HCT116 (cell line): ENCODE data around the gene LTO1. TPM values are rescaled to one million over a fixed set of nuclear protein-coding genes. Genes with fewer than 3 reads are reported as not detected.

Experiments used
- ATAC-seq: fragments of 200-7000 bp; cut with Tn5 transposase; 2 replicates; pipeline ENCODE4 v1.9.1; 2020; ENCODE audit warnings: mild to moderate bottlenecking, moderate library complexity
- BruUV-seq: library from RNA; stranded (reverse); fragments of 400-500 nt; replicated peaks from 2 replicates; lab custom pipeline; 2021; lab: Mats Ljungman, UMichigan
- CTCF ChIA-PET: fragments of 300-600 bp; sonication (Branson Sonifier 250); formaldehyde crosslinking; loops from one replicate; lab custom pipeline; 2021; ENCODE audit warnings: antibody characterized with exemption; lab: Charles Lee
- POLR2A ChIA-PET: fragments of 300-600, 350-600 bp; sonication (Branson Sonifier 250); formaldehyde crosslinking; loops from one replicate; lab custom pipeline; 2021; ENCODE audit warnings: antibody characterized with exemption; lab: Charles Lee
- RAD21 ChIA-PET, 2 experiments: fragments of 300-600 bp; sonication (Branson Sonifier 250); formaldehyde crosslinking; loops; one replicate each; lab custom pipeline; 2023; ENCODE audit warnings: low total read pairs in 2 of 2; ENCODE audit not compliant: uncharacterized antibody in 2 of 2, unreplicated experiment in 2 of 2, low non-redundant PET in 1 of 2; lab: Charles Lee
- DNase-seq: peaks from one replicate; pipeline ENCODE4 v3.0.0-alpha.2; 2010; ENCODE audit warnings: low read depth, low spot score
- H2AFZ ChIP-seq: fragments of 200-600 bp; shearing (Covaris generic), sonication (generic); 2 replicates; pipeline ENCODE4 v1.6.1; 2017; ENCODE audit warnings: low read depth, mixed run types, mixed read lengths, antibody characterized with exemption, low read length; ENCODE audit not compliant: poor library complexity, severe bottlenecking
- H3K27ac ChIP-seq: 2 replicates; pipeline ENCODE4 v1.5.1; 2012; ENCODE audit warnings: low read depth, low read length
- H3K27me3 ChIP-seq: fragments of 200-600 bp; sonication (generic); 2 replicates; pipeline ENCODE4 v1.6.1; 2016; ENCODE audit warnings: mixed run types, low read length, mixed read lengths; ENCODE audit not compliant: insufficient read depth
- H3K36me3 ChIP-seq, 2 experiments: fragments of 200-500 bp in 1 of 2; fragments of 200-600 bp in 1 of 2; sonication (Bioruptor generic) in 1 of 2; sonication (generic) in 1 of 2; 2 replicates each; pipeline versions ENCODE4 v1.5.1 to v1.6.1; 2014 to 2016; ENCODE audit warnings: low read length in 2 of 2, inconsistent platforms in 1 of 2, mixed read lengths in 1 of 2, mixed run types in 1 of 2; ENCODE audit not compliant: insufficient read depth in 2 of 2, control insufficient read depth in 1 of 2
- H3K4me1 ChIP-seq, 2 experiments: fragments of 200-600 bp in 1 of 2; sonication (generic) in 1 of 2; 2 replicates each; pipeline versions ENCODE4 v1.5.1 to v1.6.1; 2012 to 2017; ENCODE audit warnings: low read length in 2 of 2, inconsistent platforms in 1 of 2, mild to moderate bottlenecking in 1 of 2, mixed read lengths in 1 of 2, mixed run types in 1 of 2, moderate library complexity in 1 of 2; ENCODE audit not compliant: insufficient read depth in 2 of 2, control insufficient read depth in 1 of 2
- H3K4me2 ChIP-seq: fragments of 200-600 bp; sonication (generic); 2 replicates; pipeline ENCODE4 v1.6.1; 2017; ENCODE audit warnings: mixed run types, low read length, mixed read lengths
- H3K4me3 ChIP-seq, 2 experiments: fragments of 200-600 bp in 1 of 2; sonication (generic) in 1 of 2; replicated peaks in 1 of 2; 2 replicates each; pipeline ENCODE4 v1.5.1; 2011 to 2016; ENCODE audit warnings: low read length in 2 of 2, control low read depth in 1 of 2, low read depth in 1 of 2, mild to moderate bottlenecking in 1 of 2, mixed read lengths in 1 of 2, mixed run types in 1 of 2
- H3K79me2 ChIP-seq: fragments of 200-600 bp; sonication (generic); 2 replicates; pipeline ENCODE4 v1.6.1; 2017; ENCODE audit warnings: mild to moderate bottlenecking, mixed run types, low read length, moderate library complexity, mixed read lengths; ENCODE audit not compliant: insufficient read depth
- H3K9ac ChIP-seq: fragments of 200-600 bp; sonication (generic); 2 replicates; pipeline ENCODE4 v1.6.1; 2016; ENCODE audit warnings: low read length, mixed read lengths
- H3K9me2 ChIP-seq: fragments of 200-600 bp; sonication (generic), shearing (Covaris generic); 2 replicates; pipeline ENCODE4 v1.6.1; 2017; ENCODE audit warnings: mixed run types, mild to moderate bottlenecking, moderate library complexity; ENCODE audit not compliant: insufficient read depth
- H3K9me3 ChIP-seq, 2 experiments: fragments of 200-500 bp in 1 of 2; fragments of 200-600 bp in 1 of 2; sonication (Bioruptor generic) in 1 of 2; sonication (generic) in 1 of 2; 2 replicates each; pipeline ENCODE4 v1.6.1; 2014 to 2017; ENCODE audit warnings: low read length in 2 of 2, mixed read lengths in 2 of 2, inconsistent platforms in 1 of 2, low read depth in 1 of 2, mild to moderate bottlenecking in 1 of 2, mixed run types in 1 of 2, moderate library complexity in 1 of 2; ENCODE audit not compliant: control insufficient read depth in 1 of 2, insufficient read depth in 1 of 2
- H4K20me1 ChIP-seq: fragments of 200-600 bp; sonication (generic), shearing (Covaris generic); 2 replicates; pipeline ENCODE4 v1.6.1; 2017; ENCODE audit warnings: mixed run types, mild to moderate bottlenecking, moderate library complexity; ENCODE audit not compliant: insufficient read depth
- CBX3 ChIP-seq: IDR thresholded peaks from 2 replicates; pipeline ENCODE4 v1.6.1; 2012; ENCODE audit warnings: low read depth
- CEBPB ChIP-seq: IDR thresholded peaks from 2 replicates; pipeline ENCODE4 v1.6.1; 2012; ENCODE audit warnings: low read depth
- EGR1 ChIP-seq: IDR thresholded peaks from 2 replicates; pipeline ENCODE4 v1.6.1; 2012; ENCODE audit warnings: low read depth
- EZH2 ChIP-seq: fragments of 200-600 bp; sonication (generic); IDR thresholded peaks from 2 replicates; pipeline ENCODE4 v1.6.1; 2017; ENCODE audit warnings: antibody characterized with exemption, mixed run types
- FOSL1 ChIP-seq: IDR thresholded peaks from 2 replicates; pipeline ENCODE4 v1.6.1; 2012; ENCODE audit warnings: low read depth
- JUND ChIP-seq: IDR thresholded peaks from 2 replicates; pipeline ENCODE4 v1.6.1; 2012
- POLR2AphosphoS5 ChIP-seq: IDR thresholded peaks from 2 replicates; pipeline ENCODE4 v1.6.1; 2011; ENCODE audit warnings: mild to moderate bottlenecking, low read depth, low read length, moderate library complexity
- RAD21 ChIP-seq: IDR thresholded peaks from 2 replicates; pipeline ENCODE4 v1.6.1; 2012; ENCODE audit warnings: low read depth, mild to moderate bottlenecking
- SIN3A ChIP-seq: IDR thresholded peaks from 2 replicates; pipeline ENCODE4 v1.6.1; 2012; ENCODE audit warnings: low read depth
- SP1 ChIP-seq: IDR thresholded peaks from 2 replicates; pipeline ENCODE4 v1.6.1; 2012; ENCODE audit warnings: low read depth
- SRF ChIP-seq: IDR thresholded peaks from 2 replicates; pipeline ENCODE4 v1.6.1; 2012; ENCODE audit warnings: low read depth
- TCF7L2 ChIP-seq: IDR thresholded peaks from 2 replicates; pipeline ENCODE4 v1.7.0; 2011; ENCODE audit warnings: borderline replicate concordance, inconsistent platforms; ENCODE audit not compliant: insufficient read depth, insufficient read length; ENCODE audit errors: extremely low read depth
- YY1 ChIP-seq: IDR thresholded peaks from 2 replicates; pipeline ENCODE4 v1.6.1; 2011; ENCODE audit warnings: low read length, low read depth, moderate library complexity, mild to moderate bottlenecking; ENCODE audit not compliant: insufficient replicate concordance; ENCODE audit errors: extremely low read depth
- ZFX ChIP-seq: fragments of 450-650 bp; IDR thresholded peaks from 2 replicates; pipeline ENCODE4 v1.6.1; 2017
- ZNF274 ChIP-seq: fragments of 200-500 bp; sonication (Bioruptor generic); IDR thresholded peaks from 2 replicates; pipeline ENCODE4 v1.6.1; 2014; ENCODE audit warnings: mild to moderate bottlenecking, low read depth, low read length, inconsistent platforms
- intact Hi-C: fragments of 100-400 bp; cut with micrococcal nuclease; formaldehyde crosslinking; loops from 2 replicates; pipeline ENCODE4 v1.10.0; 2022
- total RNA-seq: library from RNA; stranded (reverse); gene quantifications from one replicate; pipeline ENCODE4 v1.2.1, GENCODE V29; 2021; ENCODE audit not compliant: unreplicated experiment
- TF ChIP-seq, protein P1 (sequence below): IDR thresholded peaks from 2 replicates; pipeline ENCODE4 v1.6.1; 2012
- TF ChIP-seq, protein P2 (sequence below): IDR thresholded peaks from 2 replicates; pipeline ENCODE4 v1.6.1; 2012
- TF ChIP-seq, protein P3 (sequence below): IDR thresholded peaks from 2 replicates; pipeline ENCODE4 v1.6.1; 2012; ENCODE audit warnings: low read depth

Gene LTO1
- total RNA-seq, 1 experiment from 2014 or later = 21.3 TPM

DNA sequence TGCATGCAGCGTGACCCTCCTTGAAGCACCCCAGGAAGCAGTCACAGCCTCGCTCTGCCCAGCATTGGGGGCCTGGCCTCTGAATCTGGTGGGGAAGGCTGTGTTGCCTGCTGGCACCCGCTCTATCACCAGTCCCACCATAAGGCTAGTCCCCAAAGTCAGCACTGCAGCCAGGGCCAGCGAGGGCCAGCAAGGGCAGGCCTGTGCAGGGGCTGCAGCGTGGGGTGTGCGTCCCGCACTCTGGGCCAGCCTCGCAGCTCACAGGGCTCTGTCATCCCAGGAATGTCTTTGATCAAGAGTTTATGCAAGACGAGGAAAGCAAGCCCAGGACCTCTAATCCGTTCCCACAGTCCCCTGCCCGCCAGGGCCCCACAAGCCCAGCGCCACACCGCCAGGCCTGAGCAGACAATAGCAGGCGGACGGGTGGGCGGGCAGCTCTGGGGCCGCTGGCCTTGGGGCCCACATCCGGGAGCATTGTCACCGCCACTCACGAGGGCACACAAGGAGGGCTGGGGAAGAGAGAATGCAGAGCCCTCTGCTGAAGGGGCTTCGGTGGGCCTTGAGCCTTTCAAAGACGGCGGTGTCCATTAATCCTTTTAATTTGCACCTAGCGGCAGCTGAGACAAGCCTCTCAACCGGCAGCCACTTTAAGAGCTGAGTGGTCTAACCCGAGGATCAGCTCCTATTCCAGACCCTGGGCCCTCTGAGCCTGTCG lies 17.1 kb downstream of the LTO1 start:
- Histone ChIP-seq H3K27ac (no peak overlapping the region), H3K36me3 (peaks cover 1% of the 10 kb centered on the region in 2 experiments; a peak in 3 of 4 replicates), H3K9me2 (no peaks in the 10 kb centered on the region), H4K20me1 (peaks cover 5% of the 10 kb centered on the region; the same call in 1 of the 2 replicates), H2AFZ (no peak overlapping the region), H3K79me2 (no peaks in the 10 kb centered on the region; the same call in 1 of the 2 replicates), H3K27me3 (no peaks in the 10 kb centered on the region), H3K9me3 (no peaks in the 10 kb centered on the region), H3K4me2 (no peak overlapping the region), H3K9ac (no peak overlapping the region), H3K4me3 (no peak overlapping the region), H3K4me1 (peaks cover 0 to 25% of the 10 kb centered on the region in 2 experiments; a peak in 3 of 4 replicates)
- BruUV-seq = no TSS peak
- TF ChIP-seq, protein P1, sequence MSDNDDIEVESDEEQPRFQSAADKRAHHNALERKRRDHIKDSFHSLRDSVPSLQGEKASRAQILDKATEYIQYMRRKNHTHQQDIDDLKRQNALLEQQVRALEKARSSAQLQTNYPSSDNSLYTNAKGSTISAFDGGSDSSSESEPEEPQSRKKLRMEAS = no peak
- TF ChIP-seq SRF (no peak), TCF7L2 (no peak), EGR1 (no peak), CEBPB (no peak), CBX3 (no peak), YY1 (no peak), RAD21 (no peak), POLR2AphosphoS5 (no peak), SP1 (no peak), EZH2 (no peak), JUND (no peak), SIN3A (no peak), ZNF274 (no peak), ZFX (no peak), FOSL1 (no peak)
- TF ChIP-seq, protein P2, sequence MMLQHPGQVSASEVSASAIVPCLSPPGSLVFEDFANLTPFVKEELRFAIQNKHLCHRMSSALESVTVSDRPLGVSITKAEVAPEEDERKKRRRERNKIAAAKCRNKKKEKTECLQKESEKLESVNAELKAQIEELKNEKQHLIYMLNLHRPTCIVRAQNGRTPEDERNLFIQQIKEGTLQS = no peak
- TF ChIP-seq, protein P3, sequence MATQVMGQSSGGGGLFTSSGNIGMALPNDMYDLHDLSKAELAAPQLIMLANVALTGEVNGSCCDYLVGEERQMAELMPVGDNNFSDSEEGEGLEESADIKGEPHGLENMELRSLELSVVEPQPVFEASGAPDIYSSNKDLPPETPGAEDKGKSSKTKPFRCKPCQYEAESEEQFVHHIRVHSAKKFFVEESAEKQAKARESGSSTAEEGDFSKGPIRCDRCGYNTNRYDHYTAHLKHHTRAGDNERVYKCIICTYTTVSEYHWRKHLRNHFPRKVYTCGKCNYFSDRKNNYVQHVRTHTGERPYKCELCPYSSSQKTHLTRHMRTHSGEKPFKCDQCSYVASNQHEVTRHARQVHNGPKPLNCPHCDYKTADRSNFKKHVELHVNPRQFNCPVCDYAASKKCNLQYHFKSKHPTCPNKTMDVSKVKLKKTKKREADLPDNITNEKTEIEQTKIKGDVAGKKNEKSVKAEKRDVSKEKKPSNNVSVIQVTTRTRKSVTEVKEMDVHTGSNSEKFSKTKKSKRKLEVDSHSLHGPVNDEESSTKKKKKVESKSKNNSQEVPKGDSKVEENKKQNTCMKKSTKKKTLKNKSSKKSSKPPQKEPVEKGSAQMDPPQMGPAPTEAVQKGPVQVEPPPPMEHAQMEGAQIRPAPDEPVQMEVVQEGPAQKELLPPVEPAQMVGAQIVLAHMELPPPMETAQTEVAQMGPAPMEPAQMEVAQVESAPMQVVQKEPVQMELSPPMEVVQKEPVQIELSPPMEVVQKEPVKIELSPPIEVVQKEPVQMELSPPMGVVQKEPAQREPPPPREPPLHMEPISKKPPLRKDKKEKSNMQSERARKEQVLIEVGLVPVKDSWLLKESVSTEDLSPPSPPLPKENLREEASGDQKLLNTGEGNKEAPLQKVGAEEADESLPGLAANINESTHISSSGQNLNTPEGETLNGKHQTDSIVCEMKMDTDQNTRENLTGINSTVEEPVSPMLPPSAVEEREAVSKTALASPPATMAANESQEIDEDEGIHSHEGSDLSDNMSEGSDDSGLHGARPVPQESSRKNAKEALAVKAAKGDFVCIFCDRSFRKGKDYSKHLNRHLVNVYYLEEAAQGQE = no peak
- DNase-seq = no peak
- ChIA-PET RAD21 (no interaction called here), POLR2A (no interaction called here), CTCF (no interaction called here)
- intact Hi-C loops = no loop called here
- no peak for ATAC-seq
